NCI-H748 treated with DMSO at 0.1 percent for 48 hours (cell line): ENCODE measurements around the gene PRRC2B.

Source experiments
- DNase-seq: peaks from one replicate; lab custom pipeline; 2025; lab: John Stamatoyannopoulos, UW

PRRC2B gene

GRCh38 chr9:131516930-131517329 lies 123.0 kb downstream of the PRRC2B start:
- no peak for DNase-seq

- no peak for DNase-seq
Observed at GRCh38 chr9:131517761-131518190, 123.9 kb downstream of the PRRC2B start.

- no peak for DNase-seq
Observed at GRCh38 chr9:131518553-131518952, 124.7 kb downstream of the PRRC2B start.

- DNase-seq: no peak
Observed at GRCh38 chr9:131520503-131520902, 126.6 kb downstream of the PRRC2B start.

- DNase-seq: no peak
Observed at GRCh38 chr9:131521203-131521602, 127.3 kb downstream of the PRRC2B start.

GRCh38 chr9:131521822-131522221 lies 127.9 kb downstream of the PRRC2B start:
- no peak for DNase-seq

- no peak for DNase-seq
Observed at GRCh38 chr9:131522257-131523085, 128.6 kb downstream of the PRRC2B start.

- no peak for DNase-seq
Observed at GRCh38 chr9:131523086-131523388, 129.2 kb downstream of the PRRC2B start.

- DNase-seq: no peak
Observed at GRCh38 chr9:131523451-131524435, 129.9 kb downstream of the PRRC2B start.

- DNase-seq: no peak
Observed at GRCh38 chr9:131524665-131525315, 130.9 kb downstream of the PRRC2B start.

- no peak for DNase-seq
Observed at GRCh38 chr9:131525643-131526565, 132.0 kb downstream of the PRRC2B start.

- no peak for DNase-seq
Observed at GRCh38 chr9:131528186-131528585, 134.3 kb downstream of the PRRC2B start.

- DNase-seq: no peak
Observed at GRCh38 chr9:131528886-131529505, 135.1 kb downstream of the PRRC2B start.

GRCh38 chr9:131529597-131530545 lies 136.0 kb downstream of the PRRC2B start:
- no peak for DNase-seq

- DNase-seq: no peak
Observed at GRCh38 chr9:131530546-131530919, 136.6 kb downstream of the PRRC2B start.

GRCh38 chr9:131530920-131531832 lies 137.3 kb downstream of the PRRC2B start, which contains the start of gene UCK1:
Gene UCK1, minus strand, starts transcription at chr9:131531263. Its CDS starts 89 bp downstream, at chr9:131531174.
- DNase-seq: peak; percentile 24

- DNase-seq: no peak
Observed at GRCh38 chr9:131534721-131535237, 140.9 kb downstream of the PRRC2B start.

GRCh38 chr9:131537946-131538345 lies 144.1 kb downstream of the PRRC2B start:
- DNase-seq: no peak
